Measurements from ENCODE around the gene SDC4.

- TF ChIP-seq CTCF (IDR thresholded peaks at IDR 0.05; ENCODE audit: low read length) (no peak), EZH2 (optimal IDR thresholded peaks at IDR 0.05; ENCODE audit: low read depth, low read length) (no peak), EZH2phosphoT487 (IDR thresholded peaks at IDR 0.05; ENCODE audit: low read length) (no peak)
These were observed 5.5 kb upstream of the SDC4 start for GRCh38 chr20:45353746-45354145.
